Loucy (cell line): Measurements from ENCODE around the gene RARRES2.

Experiments used
- H2AFZ ChIP-seq: fragments of 200-600 bp; sonication (generic); 2 replicates; pipeline ENCODE4 v1.6.0; 2016; ENCODE audit warnings: antibody characterized with exemption, mild to moderate bottlenecking, low read length, moderate library complexity
- H3F3A ChIP-seq: fragments of 200-600 bp; 2 replicates; pipeline ENCODE4 v1.6.0; 2016; ENCODE audit warnings: antibody characterized with exemption, low read depth, mild to moderate bottlenecking
- H3K27me3 ChIP-seq: fragments of 200-600 bp; sonication (generic); 2 replicates; pipeline ENCODE4 v1.6.1; 2014; ENCODE audit warnings: low read length, mild to moderate bottlenecking; ENCODE audit not compliant: insufficient read depth, poor library complexity, severe bottlenecking
- H3K36me3 ChIP-seq: fragments of 200-600 bp; sonication (generic); 2 replicates; pipeline ENCODE4 v1.6.1; 2016; ENCODE audit warnings: low read length; ENCODE audit not compliant: insufficient read depth
- H3K4me1 ChIP-seq: fragments of 200-600 bp; sonication (generic); 2 replicates; pipeline ENCODE4 v1.5.1; 2014; ENCODE audit warnings: low read length, mild to moderate bottlenecking; ENCODE audit not compliant: insufficient read depth, poor library complexity, severe bottlenecking
- H3K4me2 ChIP-seq: fragments of 200-600 bp; sonication (generic); 2 replicates; pipeline ENCODE4 v1.6.0; 2014; ENCODE audit warnings: antibody characterized with exemption, low read length, low read depth, mild to moderate bottlenecking; ENCODE audit not compliant: poor library complexity, severe bottlenecking
- H3K4me3 ChIP-seq: fragments of 200-600 bp; sonication (generic); 2 replicates; pipeline ENCODE4 v1.5.1; 2014; ENCODE audit warnings: low read length, mild to moderate bottlenecking, mixed read lengths; ENCODE audit not compliant: poor library complexity, severe bottlenecking
- H3K79me2 ChIP-seq: fragments of 200-600 bp; sonication (generic); 2 replicates; pipeline ENCODE4 v1.6.1; 2014; ENCODE audit warnings: low read length; ENCODE audit not compliant: insufficient read depth
- H3K9ac ChIP-seq: fragments of 200-600 bp; sonication (generic); 2 replicates; pipeline ENCODE4 v1.6.0; 2014; ENCODE audit warnings: mild to moderate bottlenecking, low read depth, low read length, moderate library complexity; ENCODE audit not compliant: poor library complexity, severe bottlenecking
- H3K9me2 ChIP-seq: fragments of 200-600 bp; sonication (generic); replicated peaks from 2 replicates; pipeline ENCODE4 v1.6.1; 2016; ENCODE audit warnings: low read depth, low read length, mixed read lengths
- H3K9me3 ChIP-seq: fragments of 200-600 bp; sonication (generic); 2 replicates; pipeline ENCODE4 v1.6.1; 2014; ENCODE audit warnings: mild to moderate bottlenecking, antibody characterized with exemption, low read length, low read depth; ENCODE audit not compliant: insufficient read depth
- H4K20me1 ChIP-seq: fragments of 200-600 bp; sonication (generic); 2 replicates; pipeline ENCODE4 v1.6.0; 2014; ENCODE audit warnings: antibody characterized with exemption, low read length, mild to moderate bottlenecking; ENCODE audit not compliant: insufficient read depth, poor library complexity, severe bottlenecking
- EZH2phosphoT487 ChIP-seq: fragments of 200-600 bp; IDR thresholded peaks from 2 replicates; pipeline ENCODE4 v1.6.1; 2018; ENCODE audit warnings: antibody characterized with exemption, mild to moderate bottlenecking, moderate library complexity, borderline replicate concordance
- TF ChIP-seq, protein P1 (sequence below): fragments of 200-600 bp; sonication (generic); conservative IDR thresholded peaks from 2 replicates; pipeline ENCODE4 v1.5.1; 2014; ENCODE audit warnings: mild to moderate bottlenecking, antibody characterized with exemption, low read length

RARRES2 gene

DNA sequence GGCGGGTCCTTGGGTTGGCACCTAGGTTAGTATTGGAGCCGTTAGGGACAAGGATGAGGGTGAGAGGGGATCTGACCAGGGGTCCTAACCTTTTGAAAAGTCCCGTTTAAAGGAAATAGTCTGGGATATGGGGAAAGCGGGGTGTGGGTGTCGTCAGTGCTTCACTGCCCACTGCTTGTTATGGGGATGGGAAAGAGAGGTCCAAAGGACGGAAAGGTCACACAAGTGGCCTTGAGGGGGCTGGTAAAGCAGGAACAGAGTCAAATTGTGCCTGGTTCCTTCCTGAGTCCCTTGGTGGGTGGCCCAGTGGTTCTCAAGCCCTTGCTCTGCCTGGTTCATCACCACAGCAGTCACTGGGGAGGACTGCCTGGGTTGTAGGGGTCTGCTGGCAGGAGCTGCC, 35.1 kb upstream of the RARRES2 start:
- Histone ChIP-seq H3K27me3 (peaks cover 5% of the 10 kb centered on the region), H3K9ac (no peak overlapping the region), H4K20me1 (peaks cover 33% of the 10 kb centered on the region), H3K4me2 (no peak overlapping the region), H3K4me1 (peaks cover 47% of the 10 kb centered on the region), H3K36me3 (peaks cover 19% of the 10 kb centered on the region; the same call in 1 of the 2 replicates), H3F3A (peaks cover 5% of the 10 kb centered on the region; the same call in 1 of the 2 replicates), H3K79me2 (peaks cover 58% of the 10 kb centered on the region), H2AFZ (no peak overlapping the region), H3K4me3 (no peak overlapping the region), H3K9me2 (no peaks in the 10 kb centered on the region), H3K9me3 (no peaks in the 10 kb centered on the region)
- no peak for TF ChIP-seq EZH2phosphoT487
- TF ChIP-seq, protein P1, sequence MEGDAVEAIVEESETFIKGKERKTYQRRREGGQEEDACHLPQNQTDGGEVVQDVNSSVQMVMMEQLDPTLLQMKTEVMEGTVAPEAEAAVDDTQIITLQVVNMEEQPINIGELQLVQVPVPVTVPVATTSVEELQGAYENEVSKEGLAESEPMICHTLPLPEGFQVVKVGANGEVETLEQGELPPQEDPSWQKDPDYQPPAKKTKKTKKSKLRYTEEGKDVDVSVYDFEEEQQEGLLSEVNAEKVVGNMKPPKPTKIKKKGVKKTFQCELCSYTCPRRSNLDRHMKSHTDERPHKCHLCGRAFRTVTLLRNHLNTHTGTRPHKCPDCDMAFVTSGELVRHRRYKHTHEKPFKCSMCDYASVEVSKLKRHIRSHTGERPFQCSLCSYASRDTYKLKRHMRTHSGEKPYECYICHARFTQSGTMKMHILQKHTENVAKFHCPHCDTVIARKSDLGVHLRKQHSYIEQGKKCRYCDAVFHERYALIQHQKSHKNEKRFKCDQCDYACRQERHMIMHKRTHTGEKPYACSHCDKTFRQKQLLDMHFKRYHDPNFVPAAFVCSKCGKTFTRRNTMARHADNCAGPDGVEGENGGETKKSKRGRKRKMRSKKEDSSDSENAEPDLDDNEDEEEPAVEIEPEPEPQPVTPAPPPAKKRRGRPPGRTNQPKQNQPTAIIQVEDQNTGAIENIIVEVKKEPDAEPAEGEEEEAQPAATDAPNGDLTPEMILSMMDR, result no peak

DNA sequence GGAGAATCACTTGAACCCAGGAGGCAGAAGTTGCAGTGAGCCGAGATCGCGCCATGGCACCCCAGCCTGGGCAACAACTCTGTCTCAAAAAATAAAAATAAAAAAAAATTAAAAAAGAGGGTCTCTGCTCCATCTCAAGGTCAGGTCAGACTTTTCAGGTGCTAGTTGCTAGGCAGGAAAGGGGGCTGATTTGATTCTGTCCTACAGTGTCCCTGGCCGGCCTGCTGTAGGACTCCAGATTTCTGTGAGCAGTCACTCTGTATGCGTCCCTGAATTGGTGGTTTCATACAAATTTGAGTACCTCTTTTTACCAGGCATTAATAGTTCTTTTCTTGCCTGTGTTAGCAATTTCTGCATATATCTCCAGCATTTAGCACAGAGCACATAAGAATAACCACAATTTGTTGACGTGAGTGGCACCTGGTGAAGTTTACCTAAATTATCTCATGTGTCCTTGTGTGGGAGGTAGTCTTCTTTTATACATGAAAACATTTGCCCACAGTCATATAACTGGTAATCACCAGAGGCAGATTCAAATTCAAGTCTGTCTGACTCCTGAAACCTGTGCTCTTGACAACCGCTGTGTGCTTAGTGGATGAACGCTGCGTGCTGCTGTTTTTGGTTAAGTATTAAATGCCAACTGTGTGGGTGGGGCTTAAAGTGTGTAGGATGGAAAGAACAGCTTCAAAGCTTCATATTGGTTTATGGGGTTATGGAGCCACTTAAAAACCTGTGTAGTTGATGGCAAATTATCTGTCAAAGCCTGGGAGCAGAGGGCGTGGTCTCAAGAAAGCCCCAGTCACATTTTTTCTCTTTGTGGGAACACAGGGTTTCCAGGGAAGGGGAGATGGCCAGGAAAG, 34.5 kb upstream of the RARRES2 start:
- no peaks in the 10 kb centered on the region for H3K9me3 ChIP-seq
- H4K20me1 ChIP-seq, result peaks cover 40% of the 10 kb centered on the region
- no peak overlapping the region for H3K4me2 ChIP-seq
- H3K9me2 ChIP-seq, result no peaks in the 10 kb centered on the region
- no peak overlapping the region for H3K4me3 ChIP-seq
- TF ChIP-seq, protein P1, result no peak
- TF ChIP-seq EZH2phosphoT487, result no peak
- peaks cover 46% of the 10 kb centered on the region for H3K4me1 ChIP-seq
- H3K27me3 ChIP-seq, result peaks cover 5% of the 10 kb centered on the region
- H3K79me2 ChIP-seq, result peaks cover 60% of the 10 kb centered on the region
- peaks cover 19% of the 10 kb centered on the region; the same call in 1 of the 2 replicates for H3K36me3 ChIP-seq
- H2AFZ ChIP-seq, result no peak overlapping the region
- H3F3A ChIP-seq, result peaks cover 5% of the 10 kb centered on the region; the same call in 1 of the 2 replicates
- no peak overlapping the region for H3K9ac ChIP-seq

DNA sequence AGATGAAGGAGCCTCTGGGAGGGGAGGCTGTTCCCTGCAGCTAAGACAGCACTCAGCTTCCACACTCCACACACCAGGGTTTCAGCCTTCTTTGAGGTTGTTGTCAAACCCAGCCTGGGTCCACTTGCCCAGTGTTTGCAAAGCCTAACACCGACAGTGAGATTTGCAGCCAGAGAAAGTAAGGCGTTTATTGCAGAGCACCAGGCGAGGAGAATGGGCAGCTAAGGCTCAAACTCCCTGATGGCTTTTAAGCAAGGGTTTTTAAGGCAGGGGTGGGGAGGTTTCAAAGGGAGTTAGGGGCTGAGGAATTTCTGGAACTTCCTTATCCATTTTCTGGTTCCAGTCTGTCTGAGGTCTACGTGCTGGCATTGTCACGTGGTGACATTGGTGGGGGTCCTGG, 33.0 kb upstream of the RARRES2 start:
- peaks cover 49% of the 10 kb centered on the region for H4K20me1 ChIP-seq
- no peaks in the 10 kb centered on the region for H3K9me3 ChIP-seq
- H3K4me3 ChIP-seq, result no peak overlapping the region
- peaks cover 45% of the 10 kb centered on the region for H3K4me1 ChIP-seq
- H2AFZ ChIP-seq, result no peak overlapping the region
- peak overlapping the region; percentile 57 for H3K4me2 ChIP-seq
- TF ChIP-seq EZH2phosphoT487, result no peak
- TF ChIP-seq, protein P1, result no peak
- peaks cover 60% of the 10 kb centered on the region for H3K79me2 ChIP-seq
- H3K27me3 ChIP-seq, result peaks cover 3% of the 10 kb centered on the region
- peaks cover 5% of the 10 kb centered on the region; the same call in 1 of the 2 replicates for H3F3A ChIP-seq
- peak overlapping the region; percentile 19 for H3K9ac ChIP-seq
- no peaks in the 10 kb centered on the region for H3K9me2 ChIP-seq
- H3K36me3 ChIP-seq, result peaks cover 19% of the 10 kb centered on the region; the same call in 1 of the 2 replicates
